GM23338 (cell line): Measurements from ENCODE around the gene ENTPD7. TPM values are rescaled to one million over a fixed set of nuclear protein-coding genes. Genes with fewer than 3 reads are reported as not detected.
A peak's percentile ranks its signal among the peaks of the same experiment; 100 is the strongest.

Experiments used
- ATAC-seq: fragments of 200-7000 bp; cut with Tn5 transposase; 3 replicates; pipeline ENCODE4 v1.9.1; 2020
- DNase-seq: peaks from one replicate; pipeline ENCODE4 v3.0.0-alpha.2; 2015; ENCODE audit warnings: low spot score
- H2AFZ ChIP-seq: fragments of 200-600 bp; sonication (generic); 2 replicates; pipeline ENCODE4 v1.8.0; 2016; ENCODE audit warnings: antibody characterized with exemption, mild to moderate bottlenecking, moderate library complexity
- H3F3A ChIP-seq: fragments of 200-600 bp; sonication (generic); replicated peaks from 2 replicates; pipeline ENCODE4 v1.8.0; 2017; ENCODE audit warnings: antibody characterized with exemption, mixed run types, low read depth
- H3K27ac ChIP-seq: fragments of 200-600 bp; sonication (generic); 2 replicates; pipeline ENCODE4 v1.6.1; 2016; ENCODE audit warnings: low read depth
- H3K27me3 ChIP-seq: fragments of 200-600 bp; sonication (generic); 2 replicates; pipeline ENCODE4 v1.8.0; 2016; ENCODE audit warnings: mild to moderate bottlenecking, mixed run types, moderate library complexity; ENCODE audit not compliant: insufficient read depth
- H3K36me3 ChIP-seq: fragments of 200-600 bp; sonication (generic); 2 replicates; pipeline ENCODE4 v1.8.0; 2016; ENCODE audit warnings: mild to moderate bottlenecking; ENCODE audit not compliant: insufficient read depth
- H3K4me1 ChIP-seq: fragments of 200-600 bp; sonication (generic); 2 replicates; pipeline ENCODE4 v1.8.0; 2016; ENCODE audit warnings: mild to moderate bottlenecking, moderate library complexity; ENCODE audit not compliant: insufficient read depth
- H3K4me2 ChIP-seq: fragments of 200-600 bp; sonication (generic); 2 replicates; pipeline ENCODE4 v1.7.1; 2017; ENCODE audit warnings: mixed run types
- H3K4me3 ChIP-seq: fragments of 200-600 bp; sonication (generic); 2 replicates; pipeline ENCODE4 v1.6.1; 2016; ENCODE audit warnings: mixed run types
- H3K79me2 ChIP-seq: fragments of 200-600 bp; sonication (generic); replicated peaks from 2 replicates; pipeline ENCODE4 v1.8.0; 2017; ENCODE audit warnings: mild to moderate bottlenecking; ENCODE audit not compliant: insufficient read depth
- H3K9me2 ChIP-seq: fragments of 200-600 bp; sonication (generic); 2 replicates; pipeline ENCODE4 v1.8.0; 2017; ENCODE audit not compliant: insufficient read depth
- H4K20me1 ChIP-seq: fragments of 200-600 bp; sonication (generic); replicated peaks from 2 replicates; pipeline ENCODE4 v1.8.0; 2017; ENCODE audit warnings: mild to moderate bottlenecking; ENCODE audit not compliant: insufficient read depth
- H3K27ac Mint-ChIP-seq: 2 replicates; pipeline ENCODE4 v1.8.0; 2020; ENCODE audit warnings: inconsistent platforms, mild to moderate bottlenecking, moderate library complexity, mixed read lengths
- H3K27me3 Mint-ChIP-seq: 3 replicates; pipeline ENCODE4 v1.8.0; 2022; ENCODE audit warnings: low read depth, mild to moderate bottlenecking, moderate library complexity, mixed read lengths, inconsistent platforms; ENCODE audit not compliant: insufficient read depth, poor library complexity
- H3K36me3 Mint-ChIP-seq: 3 replicates; pipeline ENCODE4 v1.8.0; 2021; ENCODE audit warnings: low read depth, mild to moderate bottlenecking, inconsistent platforms, moderate library complexity, mixed read lengths
- H3K4me1 Mint-ChIP-seq: 3 replicates; pipeline ENCODE4 v1.8.0; 2020; ENCODE audit warnings: mild to moderate bottlenecking, inconsistent platforms, mixed read lengths
- H3K4me3 Mint-ChIP-seq: 3 replicates; pipeline ENCODE4 v1.8.0; 2021; ENCODE audit warnings: moderate library complexity, mild to moderate bottlenecking, inconsistent platforms, mixed read lengths
- H3K9me3 Mint-ChIP-seq: 3 replicates; pipeline ENCODE4 v1.8.0; 2020; ENCODE audit warnings: moderate library complexity, mild to moderate bottlenecking, inconsistent platforms, mixed read lengths
- CREB1 ChIP-seq: fragments of 250-450 bp; sonication (Bioruptor Pico); IDR thresholded peaks from 2 replicates; pipeline ENCODE4 v1.5.0; 2020; ENCODE audit warnings: low read depth, mild to moderate bottlenecking, moderate library complexity
- ETS1 ChIP-seq: IDR thresholded peaks from 2 replicates; pipeline ENCODE4 v1.6.1; 2016; ENCODE audit warnings: antibody characterized with exemption
- EZH2 ChIP-seq: fragments of 200-600 bp; sonication (generic); IDR thresholded peaks from one replicate; pipeline ENCODE4 v1.8.0; 2017; ENCODE audit warnings: antibody characterized with exemption, mild to moderate bottlenecking, low read depth; ENCODE audit not compliant: unreplicated experiment
- EZH2phosphoT487 ChIP-seq: fragments of 200-600 bp; sonication (generic); IDR thresholded peaks from one replicate; pipeline ENCODE4 v1.8.1; 2018; ENCODE audit warnings: antibody characterized with exemption; ENCODE audit not compliant: unreplicated experiment
- JUNB ChIP-seq: IDR thresholded peaks from one replicate; pipeline ENCODE4 v1.6.1; 2016; ENCODE audit warnings: antibody characterized with exemption; ENCODE audit not compliant: unreplicated experiment
- NANOG ChIP-seq: IDR thresholded peaks from 2 replicates; pipeline ENCODE4 v1.6.1; 2016; ENCODE audit warnings: antibody characterized with exemption, borderline replicate concordance
- POLR2AphosphoS5 ChIP-seq: IDR thresholded peaks from 2 replicates; pipeline ENCODE4 v1.6.1; 2016; ENCODE audit warnings: antibody characterized with exemption, low read depth
- STAT1 ChIP-seq: IDR thresholded peaks from one replicate; pipeline ENCODE4 v1.6.1; 2016; ENCODE audit warnings: antibody characterized with exemption; ENCODE audit not compliant: unreplicated experiment
- ZNF114 ChIP-seq: fragments of 250-450 bp; sonication (Bioruptor Pico); IDR thresholded peaks from 2 replicates; pipeline ENCODE4 v1.5.0; 2020; ENCODE audit warnings: mild to moderate bottlenecking, moderate library complexity
- ZNF331 ChIP-seq: fragments of 250-450 bp; sonication (Bioruptor Pico); IDR thresholded peaks from 2 replicates; pipeline ENCODE4 v1.5.0; 2020; ENCODE audit warnings: low read depth, mild to moderate bottlenecking, moderate library complexity
- ZNF462 ChIP-seq: fragments of 250-450 bp; sonication (Bioruptor Pico); IDR thresholded peaks from 2 replicates; pipeline ENCODE4 v1.5.0; 2020; ENCODE audit warnings: mild to moderate bottlenecking, moderate library complexity
- polyA plus RNA-seq: library from polyadenylated mRNA; unstranded; fragments of >200 nt; fragmentation: Nextera tagmentation; extraction: Ambion mirVana; gene quantifications from 2 replicates; pipeline ENCODE4 v1.2.1, GENCODE V29; 2016
- total RNA-seq: library from RNA; depleted of rRNA; stranded (reverse); fragments of >200 nt; shearing (Covaris generic); gene quantifications from 2 replicates; pipeline ENCODE4 v1.2.3, GENCODE V29; 2014
- TF ChIP-seq, protein P1 (sequence below), 2 experiments: fragments of 200-600 bp in 1 of 2; sonication (generic) in 1 of 2; conservative IDR thresholded peaks; 2 replicates each; pipeline versions ENCODE4 v1.5.1 to v1.6.1; 2016 to 2017; ENCODE audit warnings: antibody characterized with exemption in 2 of 2, low read depth in 2 of 2, mild to moderate bottlenecking in 2 of 2, moderate library complexity in 1 of 2

The ENTPD7 gene
- total and polyA plus RNA-seq, 2 experiments from 2014 or later: 1.7 to 12.6 TPM

DNA sequence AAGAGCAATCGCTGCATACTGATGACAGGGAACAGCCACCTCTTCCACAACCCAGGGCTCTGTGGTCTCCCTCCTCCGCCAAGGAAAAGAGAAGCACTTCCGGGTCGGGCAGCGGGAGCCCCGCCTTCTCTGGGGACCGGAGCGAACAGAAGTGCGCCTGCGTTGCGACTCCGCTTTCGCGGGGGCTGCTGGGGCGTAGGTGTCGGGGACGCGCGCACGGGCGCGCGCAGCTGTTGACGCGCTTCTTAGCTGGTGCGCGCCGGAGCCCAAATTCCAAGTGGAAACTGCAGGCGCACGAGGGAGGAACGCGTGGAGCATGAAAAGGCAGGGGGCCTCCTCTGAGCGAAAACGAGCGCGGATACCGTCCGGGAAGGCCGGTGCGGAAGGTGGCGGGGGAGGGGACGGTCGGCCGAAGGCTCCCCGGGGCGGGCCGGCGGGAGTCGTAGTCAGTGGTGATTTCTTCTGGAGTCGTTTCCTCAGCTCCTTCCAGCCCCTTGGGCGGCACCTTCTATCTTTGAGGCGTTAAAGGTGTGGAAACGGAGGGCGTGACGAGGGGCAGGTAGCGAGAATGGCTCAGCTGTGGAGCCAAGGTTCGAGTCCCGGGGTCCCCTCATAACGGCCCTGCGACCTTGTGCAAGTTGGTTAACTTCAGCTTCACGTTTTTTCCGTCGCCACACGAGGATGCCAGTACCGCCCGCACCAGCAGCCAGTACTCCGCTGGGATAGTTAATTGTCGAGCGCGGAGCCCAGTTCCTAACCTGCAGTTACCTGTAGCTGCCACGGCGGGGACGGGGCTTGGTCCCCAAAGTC, 72.9 kb downstream of the ENTPD7 start, which contains the start of the genes COX15 and CUTC (continued):
- TF ChIP-seq CREB1 (CRISPR knock-in tag) (peak; percentile 51), JUNB (no peak), ZNF331 (CRISPR knock-in tag) (no peak)

DNA sequence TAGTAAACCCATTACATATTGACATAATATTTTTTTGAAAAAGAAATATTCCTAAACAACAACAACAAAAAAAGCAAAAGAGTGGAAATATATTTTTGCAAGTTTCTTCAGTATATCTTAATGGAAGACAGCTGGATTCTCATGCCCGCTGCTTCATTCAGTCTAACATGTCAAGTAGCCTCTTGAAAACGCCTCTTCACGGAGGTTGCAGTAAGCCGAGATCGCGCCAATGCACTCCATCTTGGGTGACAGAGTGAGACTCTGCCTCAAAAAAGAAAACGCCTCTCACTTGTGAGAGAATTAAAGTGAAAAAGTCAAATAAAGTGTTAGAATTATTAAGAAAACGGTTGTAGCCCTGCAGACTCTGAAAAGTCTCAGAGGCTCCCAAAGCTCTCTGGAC, 74.1 kb downstream of the ENTPD7 start:
- Histone ChIP-seq H4K20me1 (no peaks in the 10 kb centered on the region; the same call in none of the 2 replicates), H3K36me3 (peaks cover 29% of the 10 kb centered on the region), H3K79me2 (peaks cover 35% of the 10 kb centered on the region), H3K9me2 (no peaks in the 10 kb centered on the region), H3K4me2 (0 out of 2 replicates have a peak overlapping the region, but pooled peaks have one; percentile 79), H2AFZ (no peak overlapping the region), H3K4me3 (peak overlapping the region; percentile 72; the same call in 1 of the 2 replicates), H3K27ac (no peak overlapping the region), H3K4me1 (peaks cover 4% of the 10 kb centered on the region; the same call in 1 of the 2 replicates), H3F3A (no peaks in the 10 kb centered on the region), H3K27me3 (no peaks in the 10 kb centered on the region)
- Mint-ChIP-seq H3K36me3 (peaks cover 24% of the 10 kb centered on the region), H3K27ac (no peak overlapping the region), H3K27me3 (peaks cover 7% of the 10 kb centered on the region), H3K4me1 (peaks cover 7% of the 10 kb centered on the region), H3K9me3 (peaks cover 2% of the 10 kb centered on the region; the same call in 1 of the 3 replicates), H3K4me3 (peak overlapping the region; percentile 63)
- DNase-seq (no peak), ATAC-seq (no peak)
- no peak for TF ChIP-seq EZH2phosphoT487
- TF ChIP-seq EZH2: no peak
- TF ChIP-seq, protein P1, sequence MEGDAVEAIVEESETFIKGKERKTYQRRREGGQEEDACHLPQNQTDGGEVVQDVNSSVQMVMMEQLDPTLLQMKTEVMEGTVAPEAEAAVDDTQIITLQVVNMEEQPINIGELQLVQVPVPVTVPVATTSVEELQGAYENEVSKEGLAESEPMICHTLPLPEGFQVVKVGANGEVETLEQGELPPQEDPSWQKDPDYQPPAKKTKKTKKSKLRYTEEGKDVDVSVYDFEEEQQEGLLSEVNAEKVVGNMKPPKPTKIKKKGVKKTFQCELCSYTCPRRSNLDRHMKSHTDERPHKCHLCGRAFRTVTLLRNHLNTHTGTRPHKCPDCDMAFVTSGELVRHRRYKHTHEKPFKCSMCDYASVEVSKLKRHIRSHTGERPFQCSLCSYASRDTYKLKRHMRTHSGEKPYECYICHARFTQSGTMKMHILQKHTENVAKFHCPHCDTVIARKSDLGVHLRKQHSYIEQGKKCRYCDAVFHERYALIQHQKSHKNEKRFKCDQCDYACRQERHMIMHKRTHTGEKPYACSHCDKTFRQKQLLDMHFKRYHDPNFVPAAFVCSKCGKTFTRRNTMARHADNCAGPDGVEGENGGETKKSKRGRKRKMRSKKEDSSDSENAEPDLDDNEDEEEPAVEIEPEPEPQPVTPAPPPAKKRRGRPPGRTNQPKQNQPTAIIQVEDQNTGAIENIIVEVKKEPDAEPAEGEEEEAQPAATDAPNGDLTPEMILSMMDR (conservative IDR thresholded peaks at IDR 0.05; ENCODE audit: low read depth in 2 of 2): no peak
- no peak for TF ChIP-seq CREB1 (CRISPR knock-in tag)
- no peak for TF ChIP-seq ZNF462 (CRISPR knock-in tag)
- TF ChIP-seq ZNF114: no peak
- TF ChIP-seq ZNF331 (CRISPR knock-in tag): no peak
- TF ChIP-seq POLR2AphosphoS5: no peak
- TF ChIP-seq STAT1: no peak
- no peak for TF ChIP-seq ETS1
- TF ChIP-seq NANOG: no peak
- TF ChIP-seq JUNB: no peak
